Mesenteric fat pad (tissue), 1 donor: Measurements from ENCODE around the gene FIBP. TPM values are rescaled to one million over a fixed set of nuclear protein-coding genes. Genes with fewer than 3 reads are reported as not detected.
A peak's percentile ranks its signal among the peaks of the same experiment; 100 is the strongest.
"Not testable (repeated sequence)": the region's sequence is repeated elsewhere in the genome, so short reads cannot be mapped to it uniquely, and the experiment has no call there.

Experiments used
- DNase-seq: peaks from one replicate; pipeline ENCODE4 v3.0.0-alpha.2; 2020; ENCODE audit warnings: low spot score
- total RNA-seq: library from RNA; stranded (reverse); fragmentation: NEBNext Ultra II Directional; extraction: Animal tissue kit (Norgen Biotek cat#: 25700); gene quantifications from one replicate; pipeline ENCODE4 v1.2.1, GENCODE V29; 2021
- donor health status: DM: yes; HTN: yes; CAD: no.

FIBP gene
- total RNA-seq, 1 donor from 2014 or later, result 46.5 TPM

GRCh38 chr11:65849366-65849765, 38.9 kb downstream of the FIBP start:
- peak; percentile 49 for DNase-seq

GRCh38 chr11:65848693-65849092, 39.6 kb downstream of the FIBP start:
- DNase-seq, result not testable (repeated sequence)

DNA sequence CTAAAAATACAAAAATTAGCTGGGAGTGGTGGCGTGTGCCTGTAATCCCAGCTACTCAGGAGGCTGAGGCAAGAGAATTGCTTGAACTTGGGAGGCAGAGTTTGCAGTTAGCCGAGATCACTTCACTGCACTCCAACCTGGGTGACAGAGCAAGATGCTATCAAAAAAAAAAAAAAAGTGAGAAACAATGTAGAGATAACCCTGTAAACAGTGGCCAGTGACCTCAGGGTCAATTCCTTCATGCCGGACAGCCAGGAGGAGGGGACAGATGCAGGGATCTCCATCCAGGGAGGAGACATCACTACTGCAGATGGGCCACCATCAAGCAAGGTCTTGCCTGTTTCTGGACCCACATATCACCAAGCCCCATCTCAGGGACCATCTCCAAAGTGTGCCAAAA, 40.5 kb downstream of the FIBP start:
- no peak for DNase-seq

DNA sequence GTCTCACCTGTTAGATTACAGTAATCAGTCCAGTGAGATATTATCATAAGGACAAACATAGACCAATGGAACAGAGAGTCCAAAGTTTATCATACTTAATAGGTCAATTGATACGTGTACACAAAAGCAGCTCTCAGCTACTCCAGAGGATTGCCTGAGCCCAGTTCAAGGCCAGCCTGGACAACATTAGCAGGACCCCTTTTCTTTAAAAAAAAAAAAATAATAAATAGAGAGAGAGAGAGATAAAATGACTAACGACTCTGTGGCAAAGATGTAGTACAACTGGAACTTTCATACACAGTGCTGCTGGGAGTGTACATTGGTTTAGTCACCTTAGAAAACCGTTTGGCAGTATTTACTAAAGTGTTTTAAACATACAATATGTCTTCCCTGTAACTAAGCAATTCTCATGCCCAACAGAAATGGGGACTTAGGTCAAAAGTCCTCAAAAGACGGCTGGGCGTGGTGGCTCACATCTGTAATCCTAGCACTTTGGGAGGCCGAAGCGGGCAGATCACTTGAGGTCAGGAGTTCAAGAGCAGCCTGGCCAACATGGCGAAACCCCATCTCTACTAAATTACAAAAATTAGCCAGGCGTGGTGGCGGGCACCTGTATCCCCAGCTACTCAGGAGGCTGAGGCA, 43.9 kb downstream of the FIBP start:
- peak; percentile 47 for DNase-seq

GRCh38 chr11:65843811-65844210, 44.5 kb downstream of the FIBP start:
- no peak for DNase-seq

- no peak for DNase-seq
These were observed 46.1 kb downstream of the FIBP start for GRCh38 chr11:65842144-65842543.

GRCh38 chr11:65834202-65834601, 54.1 kb downstream of the FIBP start:
- no peak for DNase-seq

Other genes starting within 250 kb of the FIBP start
- 80.0 TPM for gene RELA, start 225.6 kb downstream of the FIBP start, total RNA-seq
- 49.9 TPM for gene KAT5, start 176.2 kb downstream of the FIBP start, total RNA-seq
- 71.8 TPM for gene RNASEH2C, start 167.7 kb downstream of the FIBP start, total RNA-seq
- gene AP5B1, start 107.5 kb downstream of the FIBP start, total RNA-seq, result 51.8 TPM
- gene OVOL1, start 101.4 kb downstream of the FIBP start, total RNA-seq, result not detected
- gene SNX32, start 54.5 kb downstream of the FIBP start, total RNA-seq, result not detected
- gene CFL1, start 30.3 kb downstream of the FIBP start, total RNA-seq, result 818 TPM
- gene MUS81, start 28.0 kb downstream of the FIBP start, total RNA-seq, result 38.0 TPM
- gene EFEMP2, start 15.7 kb downstream of the FIBP start, total RNA-seq, result 87.7 TPM
- 1.3 TPM for gene CTSW, start 8.6 kb downstream of the FIBP start, total RNA-seq
- gene CCDC85B, start 2.2 kb upstream of the FIBP start, total RNA-seq, result 26.0 TPM
- gene FOSL1, start 11.9 kb upstream of the FIBP start, total RNA-seq, result 58.3 TPM
- 33.4 TPM for gene C11orf68, start 30.6 kb upstream of the FIBP start, total RNA-seq
- 87.0 TPM for gene DRAP1, start 31.0 kb upstream of the FIBP start, total RNA-seq
- not detected for gene TSGA10IP, start 57.0 kb upstream of the FIBP start, total RNA-seq
- gene SART1, start 73.3 kb upstream of the FIBP start, total RNA-seq, result 47.9 TPM
- gene EIF1AD, start 113.7 kb upstream of the FIBP start, total RNA-seq, result 31.7 TPM
- gene BANF1, start 114.0 kb upstream of the FIBP start, total RNA-seq, result 121 TPM
- not detected for gene CST6, start 123.5 kb upstream of the FIBP start, total RNA-seq
- gene CATSPER1, start 138.0 kb upstream of the FIBP start, total RNA-seq, result 0.51 TPM
- gene GAL3ST3, start 160.7 kb upstream of the FIBP start, total RNA-seq, result not detected
- 164 TPM for gene SF3B2, start 163.9 kb upstream of the FIBP start, total RNA-seq
- 64.9 TPM for gene PACS1, start 181.8 kb upstream of the FIBP start, total RNA-seq